CD4-positive, alpha-beta T cell treated with Interleukin-15 for 4 hours (primary cell): ENCODE results near the gene CD4.
A peak's percentile ranks its signal among the peaks of the same experiment; 100 is the strongest.

Source experiments
- DNase-seq: peaks from one replicate; pipeline ENCODE4 v3.0.0-alpha.2; 2020; ENCODE audit warnings: low spot score

The CD4 gene

DNA sequence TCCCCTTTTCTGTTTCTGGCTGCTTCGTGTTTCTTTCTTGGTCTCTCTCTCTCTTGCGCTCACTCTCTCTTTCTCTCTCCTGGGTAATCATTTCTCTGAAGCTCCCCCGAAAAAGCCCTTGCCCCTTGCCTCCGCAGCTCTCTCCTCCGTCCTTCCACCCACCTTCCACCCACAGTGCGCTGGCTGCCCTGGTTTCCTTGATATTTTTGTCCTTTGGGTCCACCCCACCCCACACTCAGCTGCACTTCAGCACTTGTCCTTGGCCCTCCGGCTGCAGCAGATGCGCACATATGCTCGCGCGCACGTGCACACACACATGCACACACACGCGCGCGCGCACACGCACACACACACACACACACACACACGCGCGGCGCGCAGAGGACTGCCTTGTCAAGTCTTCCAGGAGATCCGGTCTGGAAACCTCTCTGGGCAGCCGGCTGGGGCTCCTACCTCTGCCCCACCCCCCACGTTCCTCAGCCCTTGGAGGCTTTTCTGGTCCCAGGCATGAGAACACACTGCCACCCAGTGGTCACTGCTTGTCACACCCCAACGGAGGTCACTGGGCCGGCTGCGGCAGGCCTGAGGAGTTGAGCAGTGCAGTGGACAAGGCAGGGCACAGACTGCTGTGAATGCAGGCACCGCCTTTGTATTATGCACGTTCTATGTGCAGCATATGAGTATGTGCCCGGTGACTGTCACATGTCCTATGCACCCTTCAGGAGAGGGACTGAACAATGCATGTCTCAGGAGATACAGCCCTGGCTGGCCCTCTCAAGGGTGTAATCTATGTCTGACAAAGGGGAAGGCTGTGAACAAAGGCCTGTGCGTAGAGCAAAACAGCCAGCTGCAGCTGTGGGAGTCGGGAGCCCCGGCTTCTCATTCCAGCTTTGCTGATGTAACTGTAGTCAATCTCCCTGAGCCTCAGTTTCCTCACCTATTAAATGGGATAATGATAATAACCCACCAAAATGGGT lies 10.5 kb upstream of the CD4 start:
- DNase-seq = peak; percentile 87

DNA sequence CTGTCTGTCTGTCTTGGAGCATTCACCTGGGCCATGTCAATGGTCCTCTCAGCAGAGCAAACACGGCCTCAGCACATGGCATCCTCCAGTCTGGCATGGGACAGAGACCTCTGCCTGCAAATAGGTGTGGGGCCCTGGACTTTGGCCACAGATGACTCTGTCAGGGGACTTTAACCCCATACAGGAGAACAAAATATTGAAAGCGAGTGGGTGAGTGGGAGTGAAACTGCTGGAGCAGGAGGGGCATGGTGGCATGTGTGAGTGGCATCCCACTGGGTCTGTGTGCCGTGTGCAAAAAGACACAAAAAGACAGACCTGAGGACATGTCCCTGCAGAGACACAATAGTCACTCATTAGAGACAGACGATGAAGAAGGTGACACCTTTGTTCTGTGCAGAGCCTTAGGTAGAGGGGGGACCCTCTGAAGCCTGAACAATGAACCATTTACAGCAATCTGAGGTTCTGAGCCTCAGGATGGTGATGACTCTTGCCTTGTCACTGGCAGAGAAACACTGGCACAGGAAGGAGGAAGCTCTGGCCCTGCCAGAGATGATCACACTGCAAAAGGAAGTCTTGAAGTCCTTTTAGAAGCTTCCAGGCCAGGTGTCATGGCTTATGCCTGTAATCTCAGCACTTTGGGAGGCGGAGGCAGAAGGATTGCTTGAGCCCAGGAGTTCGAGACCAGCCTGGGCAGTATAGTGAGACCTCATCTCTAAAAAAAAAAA lies 9.5 kb upstream of the CD4 start:
- DNase-seq = no peak

DNA sequence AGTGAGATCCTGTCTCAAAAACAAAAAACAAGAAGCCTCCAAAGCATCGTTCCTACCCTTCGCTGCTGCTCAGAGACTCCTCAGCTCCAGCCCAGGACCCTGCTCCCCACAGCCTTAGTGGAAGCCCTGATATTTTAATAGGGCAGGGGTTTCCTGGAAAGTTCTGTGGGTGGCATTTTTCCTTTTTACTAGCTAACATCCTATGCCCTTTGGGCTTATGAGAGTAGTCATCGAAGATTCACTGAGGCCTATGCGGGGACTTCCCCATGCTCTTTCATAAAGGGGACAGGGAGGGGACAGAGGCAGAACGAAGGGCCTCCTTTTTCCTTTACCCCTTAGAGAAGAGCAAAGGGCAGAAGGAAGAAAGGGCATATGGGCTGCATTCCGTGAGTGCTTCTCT lies 8.8 kb upstream of the CD4 start:
- no peak for DNase-seq

DNA sequence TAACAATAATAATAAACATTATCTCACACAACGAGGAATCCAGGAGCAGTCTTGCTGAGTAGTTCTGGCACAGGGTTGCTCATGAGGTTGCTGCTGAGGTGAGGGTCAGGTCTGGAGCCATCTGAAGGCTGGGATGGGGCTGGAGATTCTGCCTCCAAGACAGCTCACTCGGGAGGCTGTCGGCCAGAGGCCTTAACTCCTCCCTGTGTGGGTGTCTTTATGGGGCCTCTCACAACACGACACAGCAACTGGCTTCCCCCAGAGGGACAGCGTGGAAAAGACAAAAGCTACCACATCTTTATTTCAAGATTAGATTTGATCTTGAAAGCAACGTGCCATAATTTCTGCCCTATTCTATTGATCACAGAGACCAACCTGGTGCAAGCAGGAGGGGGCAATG lies 7.2 kb upstream of the CD4 start:
- DNase-seq = no peak

DNA sequence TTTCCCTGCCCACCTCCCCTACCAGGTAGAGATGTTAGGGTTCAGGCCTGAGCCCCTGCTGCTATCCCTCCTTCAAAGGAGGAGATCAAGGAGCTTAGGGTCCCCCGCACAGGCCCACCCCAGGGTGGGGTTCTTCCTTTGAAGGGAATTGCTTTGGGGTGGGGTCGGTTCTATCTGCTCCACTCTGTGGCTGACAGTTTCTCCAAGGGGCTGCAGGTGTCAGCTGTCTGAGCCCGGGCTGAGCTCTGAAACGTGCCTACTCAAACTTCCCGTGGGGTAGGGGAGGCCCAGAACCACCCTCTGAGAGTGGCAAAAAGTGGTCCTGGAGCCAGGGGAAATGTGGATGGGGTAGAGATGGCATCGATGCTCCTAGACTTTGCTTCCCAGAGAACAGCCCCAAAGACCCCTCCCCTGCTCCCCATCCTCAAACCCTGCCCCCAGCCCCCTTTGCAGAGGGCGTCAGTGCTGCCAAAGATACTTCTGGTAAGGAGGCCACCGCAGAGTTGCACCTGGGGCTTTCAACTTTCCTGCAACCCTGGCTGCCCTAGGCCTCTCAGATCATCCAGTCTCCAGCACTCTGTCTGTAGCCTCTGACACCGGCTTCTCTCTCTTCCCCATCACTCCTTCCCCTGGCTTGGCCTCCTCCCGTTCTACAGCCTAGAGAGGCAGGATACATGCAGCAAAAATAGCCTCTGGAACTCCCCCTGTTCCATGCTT lies 6.3 kb upstream of the CD4 start:
- DNase-seq = no peak

DNA sequence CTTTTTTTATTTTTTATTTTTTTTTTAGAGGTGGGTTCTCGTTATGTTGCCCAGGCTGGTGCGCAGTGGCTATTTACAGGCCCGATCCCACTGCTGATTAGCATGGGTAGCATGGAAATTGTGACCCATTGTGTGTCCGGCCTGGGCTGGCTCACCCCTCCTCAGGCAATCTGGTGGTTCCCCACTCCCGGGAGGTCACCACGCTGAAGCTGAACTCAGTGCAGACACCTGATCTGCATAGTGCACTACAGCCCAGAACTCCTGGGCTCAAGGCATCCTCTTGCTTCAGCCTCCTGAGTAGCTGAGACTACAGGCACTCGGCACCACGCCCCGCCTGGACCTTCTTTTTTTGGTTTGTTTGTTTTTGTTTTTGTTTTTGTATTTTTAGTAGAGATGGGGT lies 5.5 kb upstream of the CD4 start:
- DNase-seq = no peak

DNA sequence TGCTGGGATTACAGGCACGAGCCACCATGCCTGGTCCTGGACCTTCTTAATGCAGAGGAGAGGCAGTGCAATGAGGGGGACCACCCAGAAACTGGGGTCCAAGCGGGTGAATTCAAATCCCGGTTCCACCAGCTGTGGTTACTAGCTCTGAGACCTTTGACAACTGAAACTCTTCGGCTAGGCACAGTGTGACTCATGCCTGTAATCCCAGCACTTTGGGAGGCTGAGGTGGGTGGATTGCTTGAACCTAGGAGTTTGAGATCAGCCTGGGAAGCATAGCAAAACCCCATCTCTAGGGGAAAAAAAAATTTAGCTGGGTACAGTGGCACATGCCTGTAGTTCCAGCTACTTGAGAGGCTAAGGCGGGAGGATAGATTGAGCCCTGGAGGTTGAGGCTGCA lies 5.0 kb upstream of the CD4 start:
- no peak for DNase-seq

GRCh38 chr12:6784761-6785160 lies 4.6 kb upstream of the CD4 start:
- DNase-seq = no peak

- DNase-seq = no peak
Measured at GRCh38 chr12:6786416-6787094, 2.8 kb upstream of the CD4 start.

DNA sequence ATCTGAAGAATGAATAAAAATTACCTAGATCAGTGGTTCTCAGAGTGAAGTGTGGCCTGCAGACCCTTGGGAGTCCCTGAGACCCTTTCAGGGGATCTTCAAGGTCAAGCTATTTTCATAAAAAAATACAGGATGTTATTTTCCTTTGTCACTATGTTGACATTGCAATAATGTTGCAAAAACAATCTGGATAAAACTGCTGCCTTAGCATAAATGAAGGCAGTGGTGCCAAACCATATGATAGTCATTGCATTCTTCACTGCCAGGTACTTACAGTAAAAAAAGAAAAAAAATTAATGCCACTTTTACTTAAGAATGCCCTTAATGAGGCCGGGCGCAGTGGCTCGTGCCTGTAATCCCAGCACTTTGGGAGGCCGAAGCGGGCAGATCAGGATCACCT lies 2.0 kb upstream of the CD4 start:
- no peak for DNase-seq

DNA sequence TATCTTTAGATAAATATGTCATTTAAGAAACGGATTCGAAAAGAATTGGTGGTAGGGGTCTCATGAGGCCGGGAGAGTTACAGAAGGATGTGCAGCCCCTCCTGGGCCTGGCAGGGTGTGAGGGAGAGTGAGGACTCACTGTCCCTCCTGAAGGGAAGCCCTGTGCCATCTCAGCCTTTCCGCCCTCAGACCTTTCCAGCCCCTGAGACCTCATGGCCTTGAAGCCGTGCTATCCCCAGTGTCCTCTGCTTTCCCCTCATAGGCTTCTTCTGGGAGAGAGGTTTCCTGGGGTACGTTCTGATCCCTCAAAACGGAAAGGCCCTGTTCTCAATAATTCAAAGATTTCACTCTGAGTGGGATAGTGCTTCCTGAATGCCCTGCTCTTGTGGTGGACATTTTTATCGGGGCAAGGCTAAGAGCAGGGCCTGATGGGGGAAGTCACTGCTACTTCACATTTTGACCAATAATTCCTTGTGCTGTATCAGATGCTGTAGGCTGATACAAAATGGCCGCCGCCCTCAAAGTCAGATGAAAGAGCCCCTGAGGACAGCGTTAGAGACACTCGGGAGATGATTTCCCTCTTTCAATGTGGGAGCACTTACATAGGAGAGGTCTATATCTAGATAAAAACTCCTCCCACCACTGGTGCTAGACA lies 1.3 kb downstream of the CD4 start:
- peak; percentile 40 for DNase-seq

DNA sequence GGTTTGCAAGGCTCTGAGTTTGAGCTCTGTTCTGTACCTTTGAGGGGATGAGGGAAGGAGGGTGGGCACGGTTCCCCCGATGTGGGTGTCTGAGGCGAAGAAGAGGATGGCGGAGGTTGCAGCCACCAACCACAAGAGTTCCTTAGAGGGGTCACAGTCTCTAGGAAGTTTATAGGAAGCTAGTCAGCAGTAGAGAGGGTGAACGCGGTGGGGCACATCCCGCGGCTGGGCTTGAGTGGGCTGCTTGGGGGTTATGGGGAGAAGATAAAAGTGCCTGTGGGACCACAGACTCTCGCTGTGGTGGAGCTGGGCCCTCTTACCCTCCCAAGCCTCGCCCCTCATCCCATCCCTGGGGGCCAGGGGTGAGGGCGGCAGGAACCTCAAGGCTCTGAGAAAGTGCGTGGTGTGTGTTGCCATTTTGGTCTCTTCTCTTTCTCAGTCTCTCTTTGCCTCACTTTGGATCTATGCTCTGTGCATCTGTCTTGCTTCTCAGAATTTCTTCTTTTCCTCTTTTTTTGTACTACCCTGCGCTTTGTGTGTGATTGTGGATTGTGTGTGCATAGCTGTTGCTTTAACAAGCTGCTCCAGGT lies 2.7 kb downstream of the CD4 start:
- no peak for DNase-seq

DNA sequence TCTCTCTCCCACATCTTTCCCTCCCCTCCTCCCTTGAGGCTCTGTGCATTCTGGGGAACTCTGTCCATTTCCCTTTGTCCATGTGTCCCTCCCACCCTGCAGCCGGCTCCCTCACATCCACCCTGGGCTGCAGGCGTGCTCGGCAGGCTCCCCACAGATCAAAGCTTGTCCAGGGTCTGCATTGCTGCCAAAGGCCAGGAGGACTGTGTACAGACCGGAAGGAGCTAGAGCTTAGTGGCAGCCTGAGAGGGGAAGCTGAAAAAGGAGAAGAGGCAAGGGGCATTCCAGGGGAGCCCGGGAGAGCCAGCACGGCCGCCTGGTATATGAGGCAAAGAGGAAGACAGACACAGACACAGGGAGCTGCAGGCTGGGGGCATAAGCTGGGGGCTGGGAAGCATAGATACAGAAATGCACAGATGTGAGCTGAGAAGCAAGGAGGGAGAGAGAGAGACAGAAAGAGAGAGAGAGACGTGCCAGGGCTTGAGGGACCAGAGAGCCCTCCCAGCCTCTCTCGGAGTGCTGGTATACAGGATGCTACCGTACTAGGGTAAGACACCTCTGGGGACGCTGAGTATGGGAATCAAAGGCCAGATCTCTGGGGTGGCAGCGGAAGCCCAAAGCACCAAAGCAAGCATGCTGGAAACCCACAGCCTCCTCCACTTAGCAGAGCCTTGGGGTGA lies 3.3 kb downstream of the CD4 start:
- peak; percentile 34 for DNase-seq

DNA sequence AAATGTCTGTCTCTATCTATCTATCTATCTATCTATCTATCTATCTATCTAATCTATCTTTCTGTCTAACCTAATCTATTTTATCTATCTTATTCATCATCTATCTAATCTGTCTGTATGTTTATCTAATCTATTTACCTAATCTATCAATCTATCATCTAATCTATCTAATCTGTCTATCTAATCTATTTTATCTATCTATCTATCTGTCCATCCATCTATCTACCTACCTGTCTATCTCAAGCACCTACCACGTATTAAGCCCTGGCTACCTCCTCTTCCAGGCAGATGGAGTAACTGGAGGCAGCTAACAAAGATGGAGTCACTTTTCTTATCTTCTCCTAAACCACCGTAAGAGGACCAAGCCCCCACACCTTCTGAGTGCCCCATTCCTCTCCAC lies 5.8 kb downstream of the CD4 start:
- no peak for DNase-seq

GRCh38 chr12:6796576-6796975 lies 7.2 kb downstream of the CD4 start:
- no peak for DNase-seq

- DNase-seq = no peak
Measured at GRCh38 chr12:6799147-6799546, 9.8 kb downstream of the CD4 start.

DNA sequence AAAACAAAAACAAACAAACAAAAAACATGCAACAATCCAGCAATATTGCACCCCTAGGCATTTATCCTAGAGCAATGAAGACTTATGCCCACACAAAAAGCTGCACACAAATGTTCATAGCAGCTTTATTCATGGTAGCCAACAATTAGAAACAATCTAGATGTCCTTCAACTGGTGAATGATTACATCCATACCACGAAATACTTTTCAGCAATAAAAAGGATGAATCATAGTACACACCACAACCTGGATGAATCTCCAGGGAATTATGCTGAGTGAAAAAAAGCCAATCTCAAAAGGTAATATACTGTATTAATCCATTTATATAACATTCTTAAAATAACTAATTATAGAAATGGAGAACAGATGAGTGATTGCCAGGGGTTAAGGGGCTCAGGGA lies 17.8 kb downstream of the CD4 start:
- DNase-seq = no peak

DNA sequence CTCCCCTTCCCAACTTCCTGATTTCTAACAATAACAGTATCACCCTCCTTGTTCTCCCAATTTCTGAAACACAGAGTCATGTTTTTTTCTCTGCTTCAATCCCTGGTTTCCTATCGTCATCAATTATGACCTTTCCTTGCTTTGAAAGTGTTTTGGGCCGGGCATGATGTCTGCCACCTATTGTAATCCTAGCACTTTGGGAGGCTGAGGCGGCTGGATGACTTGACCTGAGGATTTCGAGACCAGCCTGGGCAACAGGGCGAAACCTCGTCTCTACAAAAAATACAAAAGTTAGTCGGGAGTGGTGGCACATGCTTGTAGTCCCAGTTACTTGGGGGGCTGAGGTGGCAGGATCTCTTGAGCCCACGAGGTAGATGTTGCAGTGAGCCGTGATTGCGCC lies 19.7 kb downstream of the CD4 start:
- no peak for DNase-seq

GRCh38 chr12:6810758-6811157 lies 21.4 kb downstream of the CD4 start:
- no peak for DNase-seq

DNA sequence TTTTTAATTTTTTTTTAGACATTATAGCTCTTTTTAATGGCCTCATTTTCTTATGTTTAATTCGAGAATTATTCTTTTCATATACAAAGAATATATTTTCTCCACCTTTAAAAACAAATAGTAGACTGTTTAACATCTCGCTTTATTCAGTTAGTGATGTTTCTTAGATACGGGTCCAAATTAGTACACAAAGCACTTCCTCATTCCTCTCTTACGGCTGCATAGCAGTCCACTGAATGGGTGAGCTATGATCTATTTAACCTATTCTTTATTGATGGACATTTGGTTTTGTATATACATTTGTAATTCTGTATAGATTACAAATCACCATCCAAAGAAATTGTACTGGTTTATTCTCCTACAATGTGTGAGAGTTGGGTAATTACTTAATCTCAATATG lies 24.0 kb downstream of the CD4 start:
- no peak for DNase-seq

DNA sequence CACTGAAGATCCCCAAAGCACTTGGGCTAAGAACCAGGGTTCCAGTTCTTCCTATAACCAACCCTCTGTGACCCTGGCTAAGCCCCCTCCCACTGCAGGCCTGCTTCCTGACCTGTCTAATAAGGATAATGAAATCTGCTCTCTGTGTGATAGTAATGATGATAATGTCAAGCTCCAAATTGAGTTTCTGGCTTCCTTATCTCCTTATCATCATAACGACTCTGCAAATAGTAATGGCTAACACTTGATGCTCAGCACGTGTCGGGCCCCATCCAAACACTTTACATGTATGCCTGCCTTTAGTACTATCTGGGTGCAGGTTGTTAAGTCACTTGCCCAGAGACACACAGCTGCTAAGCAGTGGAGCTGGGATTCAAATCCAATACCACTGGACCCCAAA lies 27.3 kb downstream of the CD4 start:
- DNase-seq = no peak
